WTC11 (cell line): Measurements from ENCODE around the gene SNX1. TPM values are rescaled to one million over a fixed set of nuclear protein-coding genes. Genes with fewer than 3 reads are reported as not detected.

Experiments
- ATAC-seq: fragments of 200-7000 bp; cut with Tn5 transposase; 2 replicates; pipeline ENCODE4 v1.10.0; 2021; ENCODE audit warnings: mild to moderate bottlenecking, moderate library complexity
- CTCF ChIA-PET: fragments of 300-600 bp; sonication (Branson Sonifier 250); formaldehyde crosslinking; loops from one replicate; lab custom pipeline; 2021; ENCODE audit warnings: antibody characterized with exemption; lab: Charles Lee
- POLR2A ChIA-PET: fragments of 350-600 bp; sonication (Branson Sonifier 250); formaldehyde crosslinking; loops from one replicate; lab custom pipeline; 2021; ENCODE audit warnings: antibody characterized with exemption; lab: Charles Lee
- DNase-seq: peaks from one replicate; pipeline ENCODE4 v3.0.0; 2021; ENCODE audit warnings: low spot score
- H3K27ac Mint-ChIP-seq: 2 replicates; pipeline ENCODE4 v1.8.0; 2021; ENCODE audit warnings: mixed read lengths
- H3K27me3 Mint-ChIP-seq: 2 replicates; pipeline ENCODE4 v1.8.0; 2021; ENCODE audit warnings: low read depth, mild to moderate bottlenecking, moderate library complexity, mixed read lengths
- H3K36me3 Mint-ChIP-seq: 2 replicates; pipeline ENCODE4 v1.8.0; 2021; ENCODE audit warnings: mixed read lengths
- H3K4me1 Mint-ChIP-seq: 2 replicates; pipeline ENCODE4 v1.8.0; 2022; ENCODE audit warnings: mixed read lengths
- H3K4me3 Mint-ChIP-seq: 2 replicates; pipeline ENCODE4 v1.8.0; 2021; ENCODE audit warnings: mild to moderate bottlenecking, moderate library complexity, mixed read lengths
- H3K9me3 Mint-ChIP-seq: 2 replicates; pipeline ENCODE4 v1.8.0; 2021; ENCODE audit warnings: mixed read lengths
- ATF6 ChIP-seq: sonication (generic); formaldehyde crosslinking; IDR thresholded peaks from 2 replicates; pipeline ENCODE4 v1.8.1; 2023; ENCODE audit warnings: mild to moderate bottlenecking, missing genetic modification reagents
- CDX4 ChIP-seq: fragments of 250-450 bp; sonication (Bioruptor Pico); IDR thresholded peaks from 2 replicates; pipeline ENCODE4 v1.9.0; 2021; ENCODE audit warnings: moderate library complexity, mild to moderate bottlenecking, inconsistent platforms, borderline replicate concordance
- ESRRA ChIP-seq: sonication (generic); formaldehyde crosslinking; IDR thresholded peaks from 2 replicates; pipeline ENCODE4 v1.8.1; 2022; ENCODE audit warnings: mild to moderate bottlenecking, missing genetic modification reagents, borderline replicate concordance
- FOXP1 ChIP-seq: sonication (generic); formaldehyde crosslinking; IDR thresholded peaks from 2 replicates; pipeline ENCODE4 v1.8.0; 2022; ENCODE audit warnings: missing genetic modification reagents, mild to moderate bottlenecking, moderate library complexity, borderline replicate concordance
- FOXP4 ChIP-seq: sonication (generic); formaldehyde crosslinking; IDR thresholded peaks from 2 replicates; pipeline ENCODE4 v1.8.0; 2022; ENCODE audit warnings: mild to moderate bottlenecking, missing genetic modification reagents
- GABPB1 ChIP-seq: sonication (generic); formaldehyde crosslinking; IDR thresholded peaks from 2 replicates; pipeline ENCODE4 v1.8.1; 2023; ENCODE audit warnings: mild to moderate bottlenecking, missing genetic modification reagents
- MYBL2 ChIP-seq: sonication (generic); formaldehyde crosslinking; IDR thresholded peaks from 2 replicates; pipeline ENCODE4 v1.8.1; 2023; ENCODE audit warnings: mild to moderate bottlenecking, moderate library complexity, missing genetic modification reagents
- SMAD4 ChIP-seq: sonication (generic); formaldehyde crosslinking; IDR thresholded peaks from 2 replicates; pipeline ENCODE4 v1.8.0; 2022; ENCODE audit warnings: mild to moderate bottlenecking, missing genetic modification reagents
- TCF7 ChIP-seq: sonication (generic); formaldehyde crosslinking; IDR thresholded peaks from 2 replicates; pipeline ENCODE4 v1.8.0; 2022; ENCODE audit warnings: mild to moderate bottlenecking, low read depth, missing genetic modification reagents, moderate library complexity
- TP53 ChIP-seq: sonication (generic); formaldehyde crosslinking; IDR thresholded peaks from 2 replicates; pipeline ENCODE4 v1.8.1; 2023; ENCODE audit warnings: mild to moderate bottlenecking, missing genetic modification reagents
- ZNF317 ChIP-seq: sonication (generic); formaldehyde crosslinking; IDR thresholded peaks from 2 replicates; pipeline ENCODE4 v1.8.1; 2023; ENCODE audit warnings: low read depth, mild to moderate bottlenecking, moderate library complexity, missing genetic modification reagents, borderline replicate concordance
- total RNA-seq: library from RNA; stranded (reverse); gene quantifications from 3 replicates; pipeline ENCODE4 v1.2.3, GENCODE V29; 2021
- TF ChIP-seq, protein P1 (sequence below): sonication (generic); formaldehyde crosslinking; IDR thresholded peaks from 2 replicates; pipeline ENCODE4 v1.8.1; 2023; ENCODE audit warnings: mild to moderate bottlenecking, missing genetic modification reagents, moderate library complexity
- TF ChIP-seq, protein P2 (sequence below): sonication (generic); formaldehyde crosslinking; IDR thresholded peaks from 2 replicates; pipeline ENCODE4 v1.8.1; 2023; ENCODE audit warnings: mild to moderate bottlenecking, missing genetic modification reagents, moderate library complexity
- TF ChIP-seq, protein P3 (sequence below): sonication (generic); formaldehyde crosslinking; IDR thresholded peaks from 2 replicates; pipeline ENCODE4 v1.8.1; 2023; ENCODE audit warnings: mild to moderate bottlenecking, moderate library complexity, missing genetic modification reagents
- TF ChIP-seq, protein P4 (sequence below): fragments of 250-450 bp; sonication (Bioruptor Pico); IDR thresholded peaks from 2 replicates; pipeline ENCODE4 v2.1.2; 2022; ENCODE audit warnings: mild to moderate bottlenecking, moderate library complexity
- TF ChIP-seq, protein P5 (sequence below): sonication (generic); formaldehyde crosslinking; IDR thresholded peaks from 2 replicates; pipeline ENCODE4 v1.8.0; 2022; ENCODE audit warnings: mild to moderate bottlenecking, missing genetic modification reagents
- TF ChIP-seq, protein P6 (sequence below): fragments of 250-450 bp; sonication (Bioruptor Pico); IDR thresholded peaks from 2 replicates; pipeline ENCODE4 v1.8.0; 2021; ENCODE audit warnings: mild to moderate bottlenecking

The SNX1 gene
- total RNA-seq, 1 experiment from 2014 or later: 65.7 TPM

DNA sequence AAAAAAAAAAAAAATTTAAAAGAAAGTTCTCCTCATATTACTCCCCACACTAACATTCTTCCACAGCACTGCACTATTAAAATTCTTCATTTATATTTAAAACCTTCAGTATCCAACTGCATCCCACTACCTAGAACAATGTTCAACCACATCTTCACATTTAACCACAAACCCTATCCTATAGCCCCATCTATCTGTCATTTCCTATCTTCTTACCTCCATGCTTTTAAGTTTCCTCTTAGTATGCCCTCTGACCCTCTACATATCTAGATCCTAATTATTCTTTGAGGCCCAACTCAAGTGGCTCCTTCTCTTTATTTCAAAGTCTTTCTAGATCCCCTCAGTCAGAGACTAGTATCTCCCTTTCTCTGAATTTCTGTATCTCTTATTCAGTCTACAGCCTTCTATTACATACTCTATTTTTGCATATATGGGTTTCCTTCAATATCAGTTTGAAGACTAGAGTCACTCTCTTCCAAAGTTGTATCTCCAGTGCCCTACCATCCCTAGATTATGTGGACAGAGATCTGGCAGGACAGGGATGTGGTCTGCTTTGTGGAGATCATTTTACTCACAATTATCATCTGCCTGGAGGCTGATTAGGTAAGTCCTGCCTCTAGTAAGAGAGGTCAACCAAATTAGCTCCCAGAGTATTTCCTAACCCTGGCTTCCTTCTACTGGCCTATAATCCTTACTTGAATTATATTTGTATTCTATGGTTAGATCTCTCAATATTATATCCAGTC lies 3.5 kb upstream of the SNX1 start (continued):
- TF ChIP-seq TCF7 (no peak), CDX4 (no peak), ATF6 (CRISPR knock-in tag) (no peak), TP53 (CRISPR knock-in tag) (no peak)
- TF ChIP-seq, protein P1, sequence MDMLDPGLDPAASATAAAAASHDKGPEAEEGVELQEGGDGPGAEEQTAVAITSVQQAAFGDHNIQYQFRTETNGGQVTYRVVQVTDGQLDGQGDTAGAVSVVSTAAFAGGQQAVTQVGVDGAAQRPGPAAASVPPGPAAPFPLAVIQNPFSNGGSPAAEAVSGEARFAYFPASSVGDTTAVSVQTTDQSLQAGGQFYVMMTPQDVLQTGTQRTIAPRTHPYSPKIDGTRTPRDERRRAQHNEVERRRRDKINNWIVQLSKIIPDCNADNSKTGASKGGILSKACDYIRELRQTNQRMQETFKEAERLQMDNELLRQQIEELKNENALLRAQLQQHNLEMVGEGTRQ: no peak
- TF ChIP-seq, protein P2, sequence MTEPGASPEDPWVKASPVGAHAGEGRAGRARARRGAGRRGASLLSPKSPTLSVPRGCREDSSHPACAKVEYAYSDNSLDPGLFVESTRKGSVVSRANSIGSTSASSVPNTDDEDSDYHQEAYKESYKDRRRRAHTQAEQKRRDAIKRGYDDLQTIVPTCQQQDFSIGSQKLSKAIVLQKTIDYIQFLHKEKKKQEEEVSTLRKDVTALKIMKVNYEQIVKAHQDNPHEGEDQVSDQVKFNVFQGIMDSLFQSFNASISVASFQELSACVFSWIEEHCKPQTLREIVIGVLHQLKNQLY: no peak

- Mint-ChIP-seq H3K27ac (peak overlapping the region; percentile 99), H3K4me1 (peaks cover 40% of the 10 kb centered on the region), H3K27me3 (no peaks in the 10 kb centered on the region), H3K4me3 (peak overlapping the region; percentile 99), H3K36me3 (peaks cover 18% of the 10 kb centered on the region), H3K9me3 (peaks cover 1% of the 10 kb centered on the region)
- CTCF ChIA-PET: interaction anchor here (0.6 to 2.7 kb wide), 12 partner anchors 12 to 494 kb away, joined by 3 to 19 read pairs (median 6); partner anchors contain the start of genes DAPK2 and PPIB
- DNase-seq: peak; percentile 44
- POLR2A ChIA-PET: interaction anchor here (0.5 to 1.1 kb wide), 3 partner anchors 18 to 390 kb away, joined by 3 read pairs; no protein-coding TSS in a partner anchor
- peak; percentile 10 for ATAC-seq
- TF ChIP-seq ZNF317 (CRISPR knock-in tag) (no peak), GABPB1 (CRISPR knock-in tag) (0 out of 2 replicates have a peak, but pooled peaks have one; percentile 20), SMAD4 (no peak), FOXP4 (CRISPR knock-in tag) (no peak), MYBL2 (CRISPR knock-in tag) (no peak), ESRRA (CRISPR knock-in tag) (no peak), FOXP1 (CRISPR knock-in tag) (0 out of 2 replicates have a peak, but pooled peaks have one; percentile 34)
- TF ChIP-seq, protein P3, sequence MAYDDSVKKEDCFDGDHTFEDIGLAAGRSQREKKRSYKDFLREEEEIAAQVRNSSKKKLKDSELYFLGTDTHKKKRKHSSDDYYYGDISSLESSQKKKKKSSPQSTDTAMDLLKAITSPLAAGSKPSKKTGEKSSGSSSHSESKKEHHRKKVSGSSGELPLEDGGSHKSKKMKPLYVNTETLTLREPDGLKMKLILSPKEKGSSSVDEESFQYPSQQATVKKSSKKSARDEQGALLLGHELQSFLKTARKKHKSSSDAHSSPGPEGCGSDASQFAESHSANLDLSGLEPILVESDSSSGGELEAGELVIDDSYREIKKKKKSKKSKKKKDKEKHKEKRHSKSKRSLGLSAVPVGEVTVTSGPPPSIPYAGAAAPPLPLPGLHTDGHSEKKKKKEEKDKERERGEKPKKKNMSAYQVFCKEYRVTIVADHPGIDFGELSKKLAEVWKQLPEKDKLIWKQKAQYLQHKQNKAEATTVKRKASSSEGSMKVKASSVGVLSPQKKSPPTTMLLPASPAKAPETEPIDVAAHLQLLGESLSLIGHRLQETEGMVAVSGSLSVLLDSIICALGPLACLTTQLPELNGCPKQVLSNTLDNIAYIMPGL (CRISPR knock-in tag): no peak
- TF ChIP-seq, protein P4, sequence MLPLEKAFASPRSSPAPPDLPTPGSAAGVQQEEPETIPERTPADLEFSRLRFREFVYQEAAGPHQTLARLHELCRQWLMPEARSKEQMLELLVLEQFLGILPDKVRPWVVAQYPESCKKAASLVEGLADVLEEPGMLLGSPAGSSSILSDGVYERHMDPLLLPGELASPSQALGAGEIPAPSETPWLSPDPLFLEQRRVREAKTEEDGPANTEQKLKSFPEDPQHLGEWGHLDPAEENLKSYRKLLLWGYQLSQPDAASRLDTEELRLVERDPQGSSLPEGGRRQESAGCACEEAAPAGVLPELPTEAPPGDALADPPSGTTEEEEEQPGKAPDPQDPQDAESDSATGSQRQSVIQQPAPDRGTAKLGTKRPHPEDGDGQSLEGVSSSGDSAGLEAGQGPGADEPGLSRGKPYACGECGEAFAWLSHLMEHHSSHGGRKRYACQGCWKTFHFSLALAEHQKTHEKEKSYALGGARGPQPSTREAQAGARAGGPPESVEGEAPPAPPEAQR (CRISPR knock-in tag): no peak
- TF ChIP-seq, protein P5, sequence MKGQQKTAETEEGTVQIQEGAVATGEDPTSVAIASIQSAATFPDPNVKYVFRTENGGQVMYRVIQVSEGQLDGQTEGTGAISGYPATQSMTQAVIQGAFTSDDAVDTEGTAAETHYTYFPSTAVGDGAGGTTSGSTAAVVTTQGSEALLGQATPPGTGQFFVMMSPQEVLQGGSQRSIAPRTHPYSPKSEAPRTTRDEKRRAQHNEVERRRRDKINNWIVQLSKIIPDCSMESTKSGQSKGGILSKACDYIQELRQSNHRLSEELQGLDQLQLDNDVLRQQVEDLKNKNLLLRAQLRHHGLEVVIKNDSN: peak; percentile 91
- TF ChIP-seq, protein P6, sequence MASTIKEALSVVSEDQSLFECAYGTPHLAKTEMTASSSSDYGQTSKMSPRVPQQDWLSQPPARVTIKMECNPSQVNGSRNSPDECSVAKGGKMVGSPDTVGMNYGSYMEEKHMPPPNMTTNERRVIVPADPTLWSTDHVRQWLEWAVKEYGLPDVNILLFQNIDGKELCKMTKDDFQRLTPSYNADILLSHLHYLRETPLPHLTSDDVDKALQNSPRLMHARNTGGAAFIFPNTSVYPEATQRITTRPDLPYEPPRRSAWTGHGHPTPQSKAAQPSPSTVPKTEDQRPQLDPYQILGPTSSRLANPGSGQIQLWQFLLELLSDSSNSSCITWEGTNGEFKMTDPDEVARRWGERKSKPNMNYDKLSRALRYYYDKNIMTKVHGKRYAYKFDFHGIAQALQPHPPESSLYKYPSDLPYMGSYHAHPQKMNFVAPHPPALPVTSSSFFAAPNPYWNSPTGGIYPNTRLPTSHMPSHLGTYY (CRISPR knock-in tag): no peak
- TF ChIP-seq, protein P1: peak; percentile 92
Observed at GRCh38 chr15:64092864-64093626, 2.7 kb upstream of the SNX1 start.
